Heart left ventricle (tissue), 16 donors: Measurements from ENCODE around the gene TOMM7. TPM values are rescaled to one million over a fixed set of nuclear protein-coding genes. Genes with fewer than 3 reads are reported as not detected.
A peak's percentile ranks its signal among the peaks of the same experiment; 100 is the strongest.

ENCODE experiments used
- ATAC-seq, 4 donors: fragments of 200-7000 bp; cut with Tn5 transposase; one replicate each; pipeline ENCODE4 v1.9.1; 2020 to 2022; ENCODE audit warnings: moderate library complexity in 4 of 4, mild to moderate bottlenecking in 3 of 4, moderate number of reproducible peaks in 1 of 4
- DNase-seq, 5 donors: peaks; one replicate each; pipeline ENCODE4 v3.0.0-alpha.2; 2020
- H3K27ac ChIP-seq, 12 donors: fragments of 200-600 bp; sonication (generic) in 4 of 12; one replicate each; pipeline versions ENCODE4 v1.5.0 to v1.8.0; 2016 to 2022; ENCODE audit warnings: mild to moderate bottlenecking in 2 of 12
- H3K27me3 ChIP-seq, 9 donors: fragments of 200-600 bp; sonication (generic) in 2 of 9; one replicate each; pipeline versions ENCODE4 v1.5.1 to v1.8.0; 2016 to 2022; ENCODE audit warnings: mild to moderate bottlenecking in 3 of 9
- H3K36me3 ChIP-seq, 9 donors: fragments of 200-600 bp; sonication (generic) in 2 of 9; one replicate each; pipeline versions ENCODE4 v1.5.0 to v1.8.0; 2018 to 2022; ENCODE audit warnings: mild to moderate bottlenecking in 2 of 9
- H3K4me1 ChIP-seq, 12 donors: fragments of 200-600 bp; sonication (generic) in 4 of 12; one replicate each; pipeline versions ENCODE4 v1.5.0 to v1.8.0; 2016 to 2022; ENCODE audit warnings: mild to moderate bottlenecking in 3 of 12
- H3K4me3 ChIP-seq, 12 donors: fragments of 200-600 bp; sonication (generic) in 4 of 12; one replicate each; pipeline versions ENCODE4 v1.5.0 to v1.8.0; 2017 to 2022; ENCODE audit warnings: mild to moderate bottlenecking in 9 of 12, moderate library complexity in 4 of 12
- H3K9me3 ChIP-seq, 12 donors: fragments of 200-600 bp; sonication (generic) in 4 of 12; one replicate each; pipeline versions ENCODE4 v1.5.0 to v1.8.0; 2016 to 2022; ENCODE audit warnings: mild to moderate bottlenecking in 1 of 12
- POLR2A ChIP-seq, 2 donors: fragments of 450-650 bp; IDR thresholded peaks; one replicate each; pipeline ENCODE4 v1.6.1; 2017; ENCODE audit warnings: antibody characterized with exemption in 2 of 2, mild to moderate bottlenecking in 2 of 2, moderate library complexity in 2 of 2
- WGBS, 4 donors: extraction: QIAGEN DNeasy Blood & Tissue Kit in 2 of 4; methylation state at CpG; one replicate each; pipeline versions ENCODE4 v1.1.5 to v1.1.7; 2013 to 2018; 5-methylcytosine and 5-hydroxymethylcytosine counted together
- intact Hi-C, 10 donors: fragments of 100-400 bp; cut with DNase I; formaldehyde crosslinking; loops; one replicate each; pipeline versions ENCODE4 v1.11.1 to v1.14.2; 2022
- polyA plus RNA-seq, 2 donors: library from polyadenylated mRNA; stranded (reverse); fragments of 200-250 nt; gene quantifications; one replicate each; pipeline ENCODE4 v1.2.3, GENCODE V29; 2013
- total RNA-seq, 9 donors: library from RNA; depleted of rRNA in 2 of 9; stranded (reverse); fragments of >200 nt in 2 of 9; fragmentation: NEBNext Ultra II Directional in 3 of 9; extraction: Animal tissue kit (Norgen Biotek cat#: 25700) in 3 of 9; gene quantifications; one replicate each; pipeline versions ENCODE4 v1.1.0 to v1.2.4, GENCODE V29; 2016 to 2023
- TF ChIP-seq, protein P1 (sequence below), 12 donors: fragments of 200-600 bp; sonication (generic) in 4 of 12; IDR thresholded peaks; one replicate each; pipeline versions ENCODE4 v1.5.0 to v1.8.0; 2018 to 2022; ENCODE audit warnings: antibody characterized with exemption in 12 of 12, mild to moderate bottlenecking in 5 of 12
- donor health status: ischemic (EF 13 %, LVEDD 7.1; RV severe dilation, severe dysfunction).
- donor health status: healthy with polysubstance abuse.
- donor health status: DM: no; HTN: yes; CAD: no.
- donor health status: DM: no; HTN: no; CAD: no.
- donor health status: ischemic (EF 25% LVEDD 6.9; RV normal size, moderate dysfunction).
- donor health status: ischemic (EF 25% LVEDD 5.7; RV mildly dilated, moderate dysfunction).
- donor health status: healthy.
- donor health status: DM: yes; HTN: yes; CAD: no.
- donor health status: ischemic (EF 35%, LVEDD 5.7; RV mildly dilated, moderate dysfunction).
- donor health status: nonischemic (EF 11% LVEDD 7.7; RV severe dilation, severe dysfunction).
- donor health status: DM: yes; HTN: yes; CAD: no.
- donor health status: PGD.
- donor health status: ischemic (EF 29% LVEDD 5.4; RV normal size, mild dysfunction).
- donor health status: nonischemic (EF 23%, LVEDD 6.1; RV moderate dilation, normal function).

The TOMM7 gene
- total and polyA plus RNA-seq, 11 donors = 137 to 529 (median 351) TPM

DNA sequence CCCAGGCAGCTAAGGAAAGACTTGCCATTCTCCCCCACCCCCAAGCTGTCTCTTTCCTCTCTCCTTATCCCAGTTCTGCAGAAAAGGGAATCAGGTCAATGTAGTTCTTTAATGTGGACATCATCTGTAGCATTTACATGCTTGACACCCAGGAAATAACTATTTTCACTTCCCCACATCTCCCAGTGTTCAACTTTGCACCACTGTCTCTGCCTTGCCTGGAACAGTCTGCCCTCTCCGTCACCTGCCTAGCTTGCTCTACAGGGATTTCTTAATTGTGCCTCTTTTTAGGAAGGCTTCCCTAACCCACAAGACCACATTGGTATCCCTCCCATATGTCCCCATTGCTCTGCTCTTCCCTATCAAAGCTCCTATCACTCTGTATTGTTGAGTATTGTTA lies 45.9 kb upstream of the TOMM7 start:
- no peak for TF ChIP-seq POLR2A (IDR thresholded peaks at IDR 0.05)
- TF ChIP-seq, protein P1, sequence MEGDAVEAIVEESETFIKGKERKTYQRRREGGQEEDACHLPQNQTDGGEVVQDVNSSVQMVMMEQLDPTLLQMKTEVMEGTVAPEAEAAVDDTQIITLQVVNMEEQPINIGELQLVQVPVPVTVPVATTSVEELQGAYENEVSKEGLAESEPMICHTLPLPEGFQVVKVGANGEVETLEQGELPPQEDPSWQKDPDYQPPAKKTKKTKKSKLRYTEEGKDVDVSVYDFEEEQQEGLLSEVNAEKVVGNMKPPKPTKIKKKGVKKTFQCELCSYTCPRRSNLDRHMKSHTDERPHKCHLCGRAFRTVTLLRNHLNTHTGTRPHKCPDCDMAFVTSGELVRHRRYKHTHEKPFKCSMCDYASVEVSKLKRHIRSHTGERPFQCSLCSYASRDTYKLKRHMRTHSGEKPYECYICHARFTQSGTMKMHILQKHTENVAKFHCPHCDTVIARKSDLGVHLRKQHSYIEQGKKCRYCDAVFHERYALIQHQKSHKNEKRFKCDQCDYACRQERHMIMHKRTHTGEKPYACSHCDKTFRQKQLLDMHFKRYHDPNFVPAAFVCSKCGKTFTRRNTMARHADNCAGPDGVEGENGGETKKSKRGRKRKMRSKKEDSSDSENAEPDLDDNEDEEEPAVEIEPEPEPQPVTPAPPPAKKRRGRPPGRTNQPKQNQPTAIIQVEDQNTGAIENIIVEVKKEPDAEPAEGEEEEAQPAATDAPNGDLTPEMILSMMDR (IDR thresholded peaks at IDR 0.05) = no peak
- peaks cover 0 to 33% (median 24%) of the 10 kb centered on the region in 12 donors for H3K4me1 ChIP-seq
- H3K27ac ChIP-seq = peak overlapping the region in 2 of 12 donors; percentile 74 to 83

GRCh38 chr7:22867589-22867988 lies 44.9 kb upstream of the TOMM7 start:
- H3K27ac ChIP-seq = peak overlapping the region; percentile 43 to 90 (median 75)
- no peak for ATAC-seq

More for the DNA sequence above, 45.9 kb upstream of the TOMM7 start:
- Histone ChIP-seq H3K27me3 (no peaks in the 10 kb centered on the region), H3K4me3 (no peak overlapping the region), H3K36me3 (no peaks in the 10 kb centered on the region), H3K9me3 (no peaks in the 10 kb centered on the region)
- intact Hi-C loops = loop anchor here in 3 of 10 donors (5.0 to 10.0 kb wide), 3 partner anchors 76 to 144 kb away; partner anchors contain the start of gene HYCC1 (in 1 of the 3)
- DNase-seq = no peak
- WGBS, 4 donors = 94 to 100% (median 96%) methylated on average over 1 of the region's 1 CpG
- ATAC-seq = no peak

DNA sequence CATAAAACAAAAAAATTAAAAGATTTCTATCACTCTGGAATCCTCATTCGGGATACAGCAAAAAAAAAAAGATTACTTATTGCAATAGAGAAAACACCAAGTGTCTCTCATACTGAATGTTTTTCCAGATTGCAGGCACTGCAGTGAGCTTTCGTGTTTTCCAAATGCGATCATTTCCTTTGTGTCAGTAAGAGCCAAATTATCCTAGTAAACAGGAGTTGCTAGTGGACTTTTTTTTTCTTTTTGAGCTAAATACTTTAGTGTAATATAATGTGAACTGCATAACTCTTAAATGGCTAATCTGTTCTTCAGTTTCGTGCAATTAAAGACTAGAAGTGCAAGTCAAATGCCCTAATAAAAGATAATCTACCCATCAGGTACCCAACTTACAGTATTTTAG lies 44.4 kb upstream of the TOMM7 start:
- no peaks in the 10 kb centered on the region for H3K9me3 ChIP-seq
- H3K27ac ChIP-seq = peak overlapping the region; percentile 43 to 90 (median 75)
- TF ChIP-seq, protein P1 (IDR thresholded peaks at IDR 0.05) = no peak
- TF ChIP-seq POLR2A (IDR thresholded peaks at IDR 0.05) = no peak
- 40 to 52% (median 51%) methylated on average over 4 of the region's 4 CpGs for WGBS, 4 donors
- intact Hi-C loops = loop anchor here in 3 of 10 donors (5.0 to 10.0 kb wide), 3 partner anchors 78 to 145 kb away; partner anchors contain the start of gene HYCC1 (in 1 of the 3)
- H3K27me3 ChIP-seq = no peaks in the 10 kb centered on the region
- no peak overlapping the region for H3K4me3 ChIP-seq
- H3K4me1 ChIP-seq = peaks cover 0 to 31% (median 22%) of the 10 kb centered on the region in 12 donors
- H3K36me3 ChIP-seq = no peaks in the 10 kb centered on the region
- DNase-seq (no peak), ATAC-seq (peak in 3 of 4 donors; percentile 72 to 86 (median 74))

More at GRCh38 chr7:22867589-22867988, 44.9 kb upstream of the TOMM7 start:
- no peak for TF ChIP-seq POLR2A (IDR thresholded peaks at IDR 0.05)
- TF ChIP-seq, protein P1 (IDR thresholded peaks at IDR 0.05) = no peak
- DNase-seq = no peak
- WGBS, 4 donors = 40 to 49% (median 43%) methylated on average over 2 of the region's 2 CpGs
- Histone ChIP-seq H3K4me1 (peaks cover 0 to 33% (median 24%) of the 10 kb centered on the region in 12 donors), H3K36me3 (no peaks in the 10 kb centered on the region), H3K9me3 (no peaks in the 10 kb centered on the region), H3K4me3 (no peak overlapping the region), H3K27me3 (no peaks in the 10 kb centered on the region)
- intact Hi-C loops = loop anchor here in 3 of 10 donors (5.0 to 10.0 kb wide), 3 partner anchors 77 to 145 kb away; partner anchors contain the start of gene HYCC1 (in 1 of the 3)

- DNase-seq = no peak
- peak overlapping the region in 9 of 12 donors; percentile 17 to 88 (median 68) for H3K27ac ChIP-seq
These were observed 42.9 kb upstream of the TOMM7 start for GRCh38 chr7:22865602-22865960.

More at GRCh38 chr7:22865602-22865960, 42.9 kb upstream of the TOMM7 start:
- Histone ChIP-seq H3K36me3 (peaks cover 0 to 9% (median 3%) of the 10 kb centered on the region in 9 donors), H3K4me1 (peaks cover 0 to 28% (median 23%) of the 10 kb centered on the region in 12 donors), H3K9me3 (no peaks in the 10 kb centered on the region), H3K27me3 (no peaks in the 10 kb centered on the region), H3K4me3 (no peak overlapping the region)
- WGBS, 4 donors = 60 to 87% (median 84%) methylated on average over 2 of the region's 2 CpGs
- TF ChIP-seq, protein P1 (IDR thresholded peaks at IDR 0.05) = no peak
- no peak for TF ChIP-seq POLR2A (IDR thresholded peaks at IDR 0.05)
- no peak for ATAC-seq
- intact Hi-C loops = loop anchor here in 3 of 10 donors (5.0 to 10.0 kb wide), 3 partner anchors 79 to 147 kb away; partner anchors contain the start of gene HYCC1 (in 1 of the 3)
